Fibroblast of skin of left quadriceps (primary cell): ENCODE results near the gene PGAM2.

ENCODE experiments used
- DNase-seq, 2 experiments: peaks; one replicate each; pipeline ENCODE4 v3.0.0-alpha.2; 2013; ENCODE audit warnings: low read depth in 2 of 2

The PGAM2 gene

DNA sequence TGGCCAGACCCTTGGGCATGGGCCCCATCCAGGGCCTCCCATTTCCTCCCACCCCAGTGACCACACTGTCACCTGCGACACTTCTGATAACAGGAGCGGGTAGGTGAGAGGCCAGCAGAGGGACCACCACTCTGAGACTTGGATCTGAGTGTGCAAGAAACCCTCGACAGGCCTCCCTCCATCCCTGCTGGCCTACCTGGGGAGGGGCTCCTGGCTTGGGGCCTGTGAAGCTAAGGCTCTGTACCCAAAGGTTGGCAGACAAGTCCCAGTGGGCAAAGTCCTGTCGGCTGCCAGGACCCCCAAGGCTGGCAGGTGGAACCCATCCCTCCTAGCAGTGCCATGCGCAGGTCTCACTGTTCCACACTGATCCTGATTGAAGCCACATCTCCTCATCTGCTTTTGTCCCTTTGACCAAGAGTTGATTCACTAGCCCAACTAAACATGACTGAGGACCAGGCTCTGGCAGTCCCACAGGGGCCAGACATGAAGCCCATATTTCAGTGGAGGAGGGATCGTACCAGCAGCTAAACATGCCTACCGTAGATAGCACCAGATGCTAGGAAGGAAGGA lies 1.2 kb upstream of the PGAM2 start:
- no peak for DNase-seq

DNA sequence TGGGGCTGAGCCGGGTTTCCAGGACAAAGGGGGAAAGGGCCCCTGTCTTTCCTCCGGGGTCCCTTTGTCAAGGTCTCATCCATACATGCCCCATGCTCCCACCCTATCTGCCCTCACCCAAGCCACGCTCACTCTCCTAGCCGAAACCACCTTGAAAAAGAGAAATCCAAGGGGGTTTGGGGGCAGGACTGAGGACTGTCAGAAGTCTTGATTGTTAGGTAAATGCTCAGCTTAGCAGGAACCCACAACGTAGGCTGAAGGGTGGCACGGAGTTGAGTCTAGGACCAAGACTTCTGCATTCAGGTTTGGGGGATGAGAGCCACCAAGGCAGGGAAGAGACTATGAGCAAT lies 719 bp upstream of the PGAM2 start:
- DNase-seq: no peak

DNA sequence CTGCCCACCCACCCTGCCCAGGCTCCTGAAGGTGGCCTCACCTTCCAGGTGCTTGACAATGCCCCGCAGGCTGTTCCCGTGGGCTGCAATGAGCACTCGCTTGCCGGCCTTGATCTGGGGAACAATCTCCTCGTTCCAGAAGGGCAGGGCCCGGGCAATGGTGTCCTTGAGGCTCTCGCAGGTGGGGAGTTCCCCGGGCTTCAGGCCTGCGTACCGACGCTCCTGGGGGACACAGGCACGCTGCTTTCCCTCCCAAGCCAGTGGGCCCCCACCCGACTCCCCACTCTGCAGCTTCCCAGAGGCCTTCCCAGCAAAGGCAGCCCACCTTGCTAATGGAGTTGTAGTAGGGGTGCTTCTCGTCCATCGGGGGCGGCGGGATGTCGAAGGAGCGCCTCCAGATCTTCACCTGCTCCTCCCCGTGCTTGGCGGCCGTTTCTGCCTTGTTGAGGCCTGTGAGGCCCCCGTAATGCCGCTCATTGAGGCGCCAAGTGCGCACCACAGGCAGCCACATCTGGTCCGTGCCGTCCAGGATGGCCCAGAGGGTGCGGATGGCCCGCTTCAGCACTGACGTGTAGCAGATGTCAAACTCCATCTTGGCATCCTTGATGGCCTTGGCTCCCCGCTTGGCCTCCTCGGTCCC lies 456 bp downstream of the PGAM2 start:
- DNase-seq: no peak

DNA sequence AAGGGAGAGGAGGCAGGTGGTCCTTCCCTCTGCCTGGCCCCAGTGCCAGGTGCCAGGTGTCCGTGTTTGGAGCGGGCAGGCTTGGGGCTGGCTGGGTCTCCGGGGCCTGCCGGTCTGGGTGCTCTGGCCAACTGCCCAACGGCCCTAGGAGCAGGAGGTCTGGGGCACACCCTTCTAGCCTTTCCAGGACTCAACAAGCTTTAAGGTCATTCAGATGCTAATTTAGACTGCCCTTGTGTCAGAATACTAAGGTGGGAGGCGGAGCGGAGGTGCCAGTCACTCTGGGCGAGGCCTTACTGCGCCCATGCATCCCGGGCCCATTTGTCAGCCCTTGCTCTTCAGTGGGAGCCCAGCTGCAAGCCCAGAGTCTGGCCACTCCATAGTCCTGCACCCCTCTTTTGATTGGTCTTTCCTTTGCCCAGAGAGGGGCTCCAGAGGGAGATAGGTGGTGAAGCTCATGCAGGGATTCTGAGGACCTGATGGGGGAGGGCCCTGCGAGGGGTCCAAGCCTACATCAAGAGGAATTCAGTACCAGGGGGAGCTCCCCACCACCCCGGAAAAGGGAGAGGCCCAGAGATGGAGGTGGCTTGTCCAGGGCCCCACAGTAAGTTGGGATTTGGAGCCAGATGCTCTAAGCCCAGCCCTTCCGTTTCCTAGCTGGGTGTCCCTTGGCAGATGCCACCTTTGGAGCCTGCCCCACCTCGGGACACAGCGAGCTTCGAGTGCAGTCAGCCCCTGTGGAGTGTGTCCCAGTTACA lies 1.3 kb downstream of the PGAM2 start:
- DNase-seq: no peak

DNA sequence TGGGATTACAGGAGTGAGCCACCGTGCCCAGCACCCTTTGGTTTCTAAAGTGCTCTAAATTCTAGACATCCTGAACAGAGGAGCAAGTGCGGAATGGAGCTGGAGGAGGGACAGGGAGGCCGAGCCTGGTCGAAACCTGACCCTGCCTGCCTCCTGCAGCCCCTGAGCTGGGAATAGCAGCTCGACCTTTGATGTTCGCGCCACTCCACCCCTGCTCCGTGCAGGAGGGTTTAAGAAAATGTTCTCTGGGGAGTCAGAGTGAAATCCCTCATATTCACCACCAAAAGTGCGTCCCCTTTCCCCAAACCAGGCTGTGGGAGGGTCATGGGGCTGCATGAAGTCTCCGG lies 1.8 kb downstream of the PGAM2 start:
- no peak for DNase-seq

DNA sequence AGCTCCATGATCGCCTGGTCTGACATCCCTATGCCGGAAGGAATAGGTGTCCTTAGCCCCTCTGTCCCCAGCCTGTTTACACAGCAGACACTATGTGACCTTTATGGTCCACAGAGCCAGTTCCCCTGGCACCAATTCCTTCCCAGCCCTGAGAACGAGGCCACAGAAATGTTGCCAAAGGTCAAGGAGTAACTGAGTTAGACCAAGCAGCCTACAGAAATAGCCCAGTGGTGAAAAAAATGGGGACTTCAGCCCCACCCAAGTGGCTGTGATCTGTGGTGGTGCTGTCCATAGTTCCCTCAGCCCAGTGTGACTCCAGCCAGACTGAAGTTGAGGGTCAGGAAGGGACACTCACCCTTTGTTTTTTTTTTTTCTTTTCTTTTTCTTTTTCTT lies 2.5 kb downstream of the PGAM2 start:
- no peak for DNase-seq

DNA sequence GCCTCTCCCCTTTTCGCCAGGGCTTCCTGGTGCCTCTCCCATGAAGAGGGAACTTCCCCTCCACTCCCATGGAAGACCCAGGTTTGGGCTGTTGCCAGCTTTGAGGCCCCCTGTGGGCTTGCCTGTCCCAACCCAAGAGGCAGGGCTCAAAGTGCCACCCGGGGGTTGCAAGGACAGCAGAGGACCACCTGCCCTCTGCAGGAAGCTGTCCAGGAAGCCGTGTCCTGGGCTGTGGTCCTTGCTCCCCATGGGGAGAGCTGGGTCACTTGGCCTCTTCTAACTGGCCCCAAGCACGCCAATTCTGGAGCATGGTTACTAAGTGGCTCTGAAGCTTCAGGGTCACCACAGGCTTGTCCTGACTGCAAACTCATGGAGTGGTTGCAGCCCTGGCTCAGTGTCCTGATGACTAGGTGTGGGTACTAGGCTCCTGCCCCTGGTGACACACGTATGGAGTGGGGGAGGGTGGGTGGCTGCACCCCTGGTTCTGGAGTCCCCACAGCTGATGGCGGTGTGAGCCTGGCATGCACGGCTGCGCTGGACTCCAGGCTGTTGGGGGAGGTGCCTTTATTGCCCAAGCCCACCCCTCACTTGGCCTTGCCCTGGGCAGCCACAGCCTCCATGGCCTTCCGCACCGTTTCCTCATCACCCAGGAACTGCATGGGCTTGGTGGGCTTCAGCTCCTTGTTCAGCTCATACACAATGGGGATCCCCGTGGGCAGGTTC lies 3.0 kb downstream of the PGAM2 start:
- DNase-seq: no peak

DNA sequence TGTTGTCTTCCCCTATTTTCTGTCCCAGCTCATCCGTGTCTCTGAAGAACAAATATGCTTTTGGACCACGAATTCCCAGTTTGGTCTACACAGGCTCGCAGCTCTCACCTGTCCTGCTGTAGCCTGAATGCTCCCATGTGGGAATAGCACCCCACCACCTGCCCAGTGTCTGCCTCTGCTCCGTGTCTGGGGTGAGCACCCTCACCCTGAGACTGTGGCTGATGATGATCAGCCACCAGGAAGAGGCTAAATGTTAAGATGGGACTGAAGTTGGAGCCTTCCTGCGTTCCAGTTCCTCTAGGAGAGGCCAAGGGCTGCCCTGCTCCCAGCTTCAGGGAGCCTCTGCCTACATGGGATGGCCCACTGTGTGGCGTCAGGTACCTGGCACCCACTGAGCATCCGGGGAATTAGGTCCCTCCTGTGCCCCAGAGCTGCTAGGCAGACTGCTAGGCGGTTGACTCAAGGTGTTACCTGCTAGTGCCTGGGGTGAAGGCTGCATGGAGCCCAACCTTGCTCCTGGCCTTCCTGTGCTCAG lies 3.7 kb downstream of the PGAM2 start:
- DNase-seq: no peak

DNA sequence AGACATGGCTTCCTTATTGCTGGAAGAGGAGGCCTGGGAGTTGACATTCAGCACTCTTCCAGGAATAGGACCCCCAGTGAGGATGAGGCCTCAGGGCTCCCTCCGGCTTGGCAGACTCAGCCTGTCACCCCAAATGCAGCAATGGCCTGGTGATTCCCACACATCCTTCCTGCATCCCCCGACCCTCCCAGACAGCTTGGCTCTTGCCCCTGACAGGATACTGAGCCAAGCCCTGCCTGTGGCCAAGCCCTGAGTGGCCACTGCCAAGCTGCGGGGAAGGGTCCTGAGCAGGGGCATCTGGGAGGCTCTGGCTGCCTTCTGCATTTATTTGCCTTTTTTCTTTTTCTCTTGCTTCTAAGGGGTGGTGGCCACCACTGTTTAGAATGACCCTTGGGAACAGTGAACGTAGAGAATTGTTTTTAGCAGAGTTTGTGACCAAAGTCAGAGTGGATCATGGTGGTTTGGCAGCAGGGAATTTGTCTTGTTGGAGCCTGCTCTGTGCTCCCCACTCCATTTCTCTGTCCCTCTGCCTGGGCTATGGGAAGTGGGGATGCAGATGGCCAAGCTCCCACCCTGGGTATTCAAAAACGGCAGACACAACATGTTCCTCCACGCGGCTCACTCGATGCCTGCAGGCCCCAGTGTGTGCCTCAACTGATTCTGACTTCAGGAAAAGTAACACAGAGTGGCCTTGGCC lies 4.3 kb downstream of the PGAM2 start:
- no peak for DNase-seq

DNA sequence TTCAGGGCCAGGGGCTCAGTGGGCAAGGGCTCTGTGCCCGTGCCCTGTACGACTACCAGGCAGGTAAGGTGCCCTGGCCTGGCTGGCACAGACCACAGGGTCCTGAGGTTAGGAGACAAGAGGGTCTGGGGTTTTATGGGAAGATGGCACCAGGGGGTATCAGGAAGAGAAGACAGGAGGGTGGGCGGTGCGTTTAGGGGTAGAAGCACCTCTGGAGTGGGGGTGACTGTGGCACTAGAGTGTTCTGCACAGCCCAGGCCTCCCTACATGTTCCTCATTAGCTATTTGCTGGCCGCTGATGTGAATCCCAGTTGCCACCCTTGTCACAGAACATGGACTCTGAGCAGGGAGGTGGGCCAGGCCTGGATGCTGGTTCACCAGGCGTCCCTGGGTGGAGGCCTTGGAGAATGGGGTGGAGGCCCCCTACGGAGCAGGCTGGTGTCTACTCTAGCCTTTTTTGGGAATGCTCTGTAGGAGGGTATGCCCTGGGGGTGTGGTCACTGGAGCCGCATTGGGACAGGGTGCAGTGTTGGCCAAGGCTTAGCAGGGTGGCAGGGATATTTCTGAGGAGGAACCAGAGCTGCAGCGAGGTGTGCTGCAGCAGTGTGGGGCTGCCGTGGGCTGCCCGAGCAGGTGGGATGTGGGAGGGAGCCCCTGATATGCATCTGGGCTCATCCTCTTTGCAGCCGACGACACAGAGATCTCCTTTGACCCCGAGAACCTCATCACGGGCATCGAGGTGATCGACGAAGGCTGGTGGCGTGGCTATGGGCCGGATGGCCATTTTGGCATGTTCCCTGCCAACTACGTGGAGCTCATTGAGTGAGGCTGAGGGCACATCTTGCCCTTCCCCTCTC lies 5.0 kb downstream of the PGAM2 start:
- DNase-seq: no peak

DNA sequence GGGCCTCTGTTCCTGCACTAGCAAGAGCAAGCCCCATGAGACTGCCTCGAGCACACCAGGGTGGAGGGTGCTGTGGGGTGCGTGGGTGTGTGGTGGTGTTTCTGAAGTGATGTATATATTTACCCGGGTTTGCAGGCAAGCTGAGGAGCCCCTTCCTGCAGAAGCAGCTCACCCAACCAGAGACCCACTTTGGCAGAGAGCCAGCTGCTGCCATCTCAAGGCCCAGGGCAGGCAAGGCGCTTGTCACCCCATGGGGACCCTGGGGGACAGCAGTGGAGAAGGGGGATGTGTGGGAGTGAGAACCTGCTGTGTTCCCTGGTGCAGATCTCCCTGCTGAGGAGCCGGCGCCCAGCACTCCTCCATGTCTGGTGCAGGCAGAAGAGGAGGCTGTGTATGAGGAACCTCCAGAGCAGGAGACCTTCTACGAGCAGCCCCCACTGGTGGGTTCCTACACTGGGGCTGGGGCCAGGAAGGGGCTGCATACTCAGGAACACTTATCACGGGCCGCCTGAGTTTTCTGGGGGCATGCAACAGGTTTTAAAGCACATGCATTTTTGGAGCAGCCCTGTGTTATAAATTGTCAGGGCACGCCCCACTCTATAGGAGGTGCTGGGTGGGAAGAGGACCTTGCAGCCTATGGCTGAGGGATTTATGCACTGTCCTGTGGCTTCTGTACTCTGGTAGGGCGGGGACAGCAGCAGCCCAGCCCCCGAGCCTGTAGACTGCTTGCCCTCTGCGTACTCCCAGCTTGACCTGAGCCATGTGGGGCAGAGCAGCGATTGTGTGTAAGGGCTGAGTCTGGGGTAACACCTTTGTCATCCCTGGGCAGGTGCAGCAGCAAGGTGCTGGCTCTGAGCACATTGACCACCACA lies 5.9 kb downstream of the PGAM2 start:
- DNase-seq: no peak

DNA sequence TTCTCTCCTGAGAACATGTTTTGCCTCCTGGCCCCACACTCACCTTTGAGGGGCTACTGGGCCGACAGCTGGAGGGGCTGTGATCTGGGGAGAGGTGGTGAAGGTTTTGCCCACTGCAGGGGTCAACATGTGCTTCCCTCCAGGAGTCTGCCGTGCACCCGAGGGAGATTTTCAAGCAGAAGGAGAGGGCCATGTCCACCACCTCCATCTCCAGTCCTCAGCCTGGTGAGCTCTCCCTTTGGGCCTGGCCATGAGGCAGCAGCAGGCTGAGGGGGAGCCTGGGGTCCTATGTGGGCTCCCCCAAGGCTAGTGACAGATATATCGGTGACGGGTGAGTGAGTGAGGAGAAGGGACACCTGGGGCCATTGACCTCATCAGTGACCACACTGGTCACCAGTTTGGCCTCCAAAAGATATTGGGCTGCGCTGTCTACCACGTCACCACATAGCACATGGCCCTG lies 6.6 kb downstream of the PGAM2 start:
- no peak for DNase-seq

DNA sequence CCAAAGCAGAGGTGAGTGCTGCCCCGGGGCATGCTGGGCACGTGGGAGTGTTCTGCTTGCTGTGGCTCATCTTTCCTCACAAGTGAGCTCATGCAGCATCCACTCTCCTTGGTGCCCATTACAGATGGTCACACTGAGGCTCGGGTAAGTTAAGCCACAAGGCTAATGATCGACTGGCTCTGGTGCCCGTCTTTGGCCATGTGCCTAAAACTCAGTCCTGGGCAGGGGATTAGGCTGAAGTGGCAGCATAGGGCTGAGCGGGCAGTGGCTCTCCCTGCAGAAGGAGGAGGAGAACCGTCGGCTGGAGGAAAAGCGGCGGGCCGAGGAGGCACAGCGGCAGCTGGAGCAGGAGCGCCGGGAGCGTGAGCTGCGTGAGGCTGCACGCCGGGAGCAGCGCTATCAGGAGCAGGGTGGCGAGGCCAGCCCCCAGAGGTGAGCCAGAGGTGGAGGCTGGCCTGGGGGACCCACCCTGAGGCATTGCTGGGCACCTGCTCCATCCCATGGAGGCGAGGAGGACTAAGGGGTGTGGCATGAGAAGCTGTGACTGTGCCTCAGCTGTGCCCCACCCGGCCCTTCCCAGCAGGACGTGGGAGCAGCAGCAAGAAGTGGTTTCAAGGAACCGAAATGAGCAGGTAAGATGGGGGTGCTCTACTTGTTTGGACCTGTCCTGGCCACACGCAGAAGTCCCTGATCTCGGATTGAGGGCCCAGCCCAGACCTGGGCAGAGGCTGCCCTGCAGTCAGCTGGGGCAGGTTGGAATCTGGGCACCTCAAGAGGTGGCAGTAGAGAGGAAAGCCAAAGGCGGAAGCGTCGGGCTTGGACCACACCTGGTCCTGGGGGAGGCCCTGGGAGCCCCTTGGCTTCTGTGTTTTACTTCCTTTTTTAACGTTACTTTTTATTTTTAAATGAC lies 7.3 kb downstream of the PGAM2 start:
- DNase-seq: no peak

DNA sequence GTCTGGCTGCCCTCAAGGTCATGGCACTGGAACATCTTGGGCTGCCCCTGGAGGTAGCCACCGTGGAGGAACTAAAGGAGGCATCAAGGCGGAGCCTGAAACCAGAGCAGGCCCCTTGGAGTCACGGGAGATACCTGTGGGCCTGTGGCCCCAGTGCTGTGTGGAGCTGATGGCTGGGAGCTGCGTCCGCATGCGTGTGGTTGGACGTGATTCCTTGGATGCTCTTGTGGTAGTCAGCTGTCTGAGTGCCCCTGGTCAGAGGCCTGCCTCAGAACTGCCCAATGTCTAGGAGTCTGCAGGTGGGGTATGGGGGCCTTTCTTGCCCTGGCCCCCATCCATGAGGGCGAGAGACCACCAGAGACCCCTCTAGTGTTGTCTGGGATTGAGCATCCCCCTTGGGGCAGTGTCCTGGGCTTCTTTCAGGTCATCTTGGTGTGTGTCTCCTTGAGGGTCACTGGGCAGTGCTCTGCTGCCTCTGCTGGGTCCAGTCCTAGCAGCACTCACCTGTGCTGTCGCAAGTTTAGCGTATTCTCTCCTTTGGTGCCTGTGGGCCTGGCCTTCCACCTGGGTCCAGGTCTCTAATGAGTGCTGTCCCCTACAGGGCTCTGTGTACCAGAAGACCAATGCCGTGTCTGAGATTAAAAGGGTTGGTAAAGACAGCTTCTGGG lies 8.1 kb downstream of the PGAM2 start:
- no peak for DNase-seq

DNA sequence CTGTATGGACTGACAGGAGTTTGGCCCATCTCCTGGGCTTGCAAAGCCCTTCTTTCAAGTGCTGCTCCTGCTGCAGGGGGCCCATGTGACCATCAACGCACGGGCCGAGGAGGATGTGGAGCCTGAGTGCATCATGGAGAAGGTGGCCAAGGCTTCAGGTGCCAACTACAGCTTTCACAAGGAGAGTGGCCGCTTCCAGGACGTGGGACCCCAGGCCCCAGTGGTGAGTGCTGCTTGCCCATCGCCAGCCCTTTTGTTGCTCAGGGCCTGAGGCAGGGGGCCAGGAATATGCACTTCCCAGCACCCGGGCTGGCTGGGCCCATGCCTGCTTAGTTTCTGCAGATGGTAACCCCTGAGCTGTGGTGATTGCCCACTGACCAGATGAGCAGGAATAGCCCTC lies 8.7 kb downstream of the PGAM2 start:
- DNase-seq: no peak

DNA sequence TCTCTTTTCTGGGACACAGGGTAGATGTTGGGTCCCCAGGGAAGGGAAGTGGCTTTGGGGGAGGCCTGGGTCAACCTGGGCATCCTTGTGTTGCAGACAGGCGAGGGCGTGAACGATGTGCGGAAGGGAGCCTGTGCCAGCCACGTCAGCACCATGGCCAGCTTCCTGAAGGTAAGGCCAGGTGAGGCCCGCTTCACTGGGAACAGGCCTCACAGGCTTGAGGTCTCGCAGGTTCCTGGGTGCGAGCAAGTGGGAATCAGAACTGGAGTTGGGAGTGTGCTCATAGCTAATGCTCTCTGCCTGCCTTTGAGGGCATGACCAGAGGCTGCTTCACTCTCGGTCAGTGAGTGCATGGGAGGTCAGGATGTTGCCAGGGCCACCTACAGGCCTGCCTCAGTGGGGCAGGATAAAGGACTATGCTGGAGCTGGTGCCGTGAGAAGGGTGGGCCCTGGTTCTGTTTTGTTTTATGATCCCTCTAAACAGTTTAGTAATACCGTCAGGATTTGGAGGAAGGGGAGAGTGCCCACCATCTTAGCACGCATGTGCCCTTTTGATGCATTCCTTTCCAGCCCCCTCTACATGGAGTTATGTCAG lies 12.5 kb downstream of the PGAM2 start:
- no peak for DNase-seq

DNA sequence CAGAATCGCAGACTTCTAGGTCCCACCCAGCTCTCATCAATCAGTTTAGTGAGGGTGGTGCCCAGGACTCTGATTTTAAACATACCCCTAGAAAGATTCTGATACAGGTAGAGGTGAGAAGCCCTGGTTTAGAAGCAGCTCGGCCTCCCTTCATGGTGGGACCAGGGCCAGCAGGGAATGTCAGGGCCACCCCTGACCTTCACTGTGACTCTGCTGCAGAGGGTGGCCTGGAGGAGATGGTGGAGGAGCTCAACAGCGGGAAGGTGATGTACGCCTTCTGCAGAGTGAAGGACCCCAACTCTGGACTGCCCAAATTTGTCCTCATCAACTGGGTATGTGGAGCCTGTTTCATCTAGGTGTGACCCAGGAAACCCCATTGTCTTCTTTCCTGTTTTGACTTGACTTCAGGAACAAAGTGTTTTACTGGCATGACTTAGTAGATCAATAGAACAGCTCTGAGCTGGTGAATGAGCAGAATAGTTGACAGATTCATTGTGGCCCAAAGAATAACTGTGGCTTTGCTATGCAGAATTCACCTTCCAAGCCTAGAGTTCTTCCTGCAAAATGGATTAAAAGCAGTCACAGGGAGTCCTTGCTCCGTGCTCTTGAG lies 13.7 kb downstream of the PGAM2 start:
- DNase-seq: no peak
